DND-41 (cell line): ENCODE results near the gene DENND4B.

Experiments
- ATAC-seq: fragments of 200-7000 bp; cut with Tn5 transposase; 3 replicates; pipeline ENCODE4 v1.9.1; 2021; ENCODE audit warnings: low read depth; ENCODE audit not compliant: insufficient read depth
- DNase-seq: peaks from one replicate; pipeline ENCODE4 v3.0.0-alpha.2; 2020
- H2AFZ ChIP-seq: 2 replicates; pipeline ENCODE4 v1.6.0; 2012; ENCODE audit warnings: low read depth, low read length
- H3K27ac ChIP-seq: 2 replicates; pipeline ENCODE4 v1.5.1; 2012; ENCODE audit warnings: low read length, inconsistent platforms
- H3K27me3 ChIP-seq: fragments of 200-600 bp; sonication (generic); 2 replicates; pipeline ENCODE4 v1.6.0; 2012; ENCODE audit warnings: low read length, mild to moderate bottlenecking, inconsistent platforms; ENCODE audit not compliant: insufficient read depth, poor library complexity
- H3K36me3 ChIP-seq: 2 replicates; pipeline ENCODE4 v1.5.1; 2012; ENCODE audit warnings: low read length, inconsistent platforms; ENCODE audit not compliant: insufficient read depth
- H3K4me1 ChIP-seq: 2 replicates; pipeline ENCODE4 v1.5.1; 2012; ENCODE audit warnings: mild to moderate bottlenecking, low read length; ENCODE audit not compliant: insufficient read depth
- H3K4me2 ChIP-seq: 2 replicates; pipeline ENCODE4 v1.6.0; 2012; ENCODE audit warnings: mild to moderate bottlenecking, moderate library complexity, low read length, inconsistent platforms; ENCODE audit not compliant: insufficient read depth
- H3K4me3 ChIP-seq, 2 experiments: fragments of 200-600 bp in 1 of 2; shearing (Covaris generic) in 1 of 2; 2 replicates each; pipeline ENCODE4 v1.5.1; 2012 to 2016; ENCODE audit warnings: inconsistent platforms in 2 of 2, low read length in 2 of 2, mild to moderate bottlenecking in 2 of 2, low read depth in 1 of 2, moderate library complexity in 1 of 2
- H3K79me2 ChIP-seq: 2 replicates; pipeline ENCODE4 v1.6.0; 2012; ENCODE audit warnings: low read length, inconsistent platforms; ENCODE audit not compliant: insufficient read depth
- H3K9ac ChIP-seq: 2 replicates; pipeline ENCODE4 v1.6.0; 2012; ENCODE audit warnings: low read depth, mild to moderate bottlenecking, inconsistent platforms, low read length, moderate library complexity
- H3K9me3 ChIP-seq: 2 replicates; pipeline ENCODE4 v1.5.1; 2012; ENCODE audit warnings: low read length, moderate library complexity, mild to moderate bottlenecking, inconsistent platforms; ENCODE audit not compliant: insufficient read depth, severe bottlenecking
- H4K20me1 ChIP-seq: 2 replicates; pipeline ENCODE4 v1.6.0; 2012; ENCODE audit warnings: low read length; ENCODE audit not compliant: insufficient read depth
- CTCF ChIP-seq: IDR thresholded peaks from 2 replicates; pipeline ENCODE4 v1.5.1; 2012; ENCODE audit warnings: borderline replicate concordance, low read length, moderate library complexity, mild to moderate bottlenecking; ENCODE audit not compliant: poor library complexity, severe bottlenecking; ENCODE audit errors: extremely low read depth
- EZH2 ChIP-seq: IDR thresholded peaks from 3 replicates; pipeline ENCODE4 v1.6.1; 2012; ENCODE audit warnings: borderline replicate concordance, low read depth, mild to moderate bottlenecking, moderate library complexity, low read length, inconsistent platforms; ENCODE audit not compliant: severe bottlenecking

Gene DENND4B

DNA sequence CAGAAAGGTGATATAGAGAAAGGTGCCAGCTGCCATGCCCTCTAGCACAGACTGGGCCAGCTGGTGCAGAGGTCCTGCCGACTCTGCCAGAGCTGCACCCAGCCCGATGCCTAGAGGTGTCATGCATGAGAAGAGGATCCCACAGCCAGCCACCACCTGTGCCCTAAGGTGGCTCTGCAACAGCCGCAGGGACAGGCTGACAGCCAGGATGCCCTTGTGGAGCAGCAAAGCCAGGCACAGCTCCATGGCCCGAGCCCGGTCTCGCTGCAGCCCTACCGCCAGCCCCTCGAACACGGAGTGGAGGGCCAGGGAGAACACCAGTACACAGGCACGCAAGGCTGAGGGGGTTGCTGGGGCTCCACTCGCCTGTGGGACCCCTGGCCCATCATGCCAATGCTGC lies 13.7 kb upstream of the DENND4B start:
- H2AFZ ChIP-seq = no peak overlapping the region
- no peak for DNase-seq
- H4K20me1 ChIP-seq = peaks cover 28% of the 10 kb centered on the region
- H3K79me2 ChIP-seq = peaks cover 74% of the 10 kb centered on the region
- H3K36me3 ChIP-seq = peaks cover 32% of the 10 kb centered on the region
- no peak for TF ChIP-seq CTCF
- no peak for TF ChIP-seq EZH2
- peaks cover 71% of the 10 kb centered on the region for H3K4me1 ChIP-seq
- H3K4me2 ChIP-seq = no peak overlapping the region
- no peak overlapping the region for H3K4me3 ChIP-seq
- no peak for ATAC-seq
- no peak overlapping the region for H3K27ac ChIP-seq
- H3K9me3 ChIP-seq = no peaks in the 10 kb centered on the region
- no peaks in the 10 kb centered on the region for H3K27me3 ChIP-seq
- H3K9ac ChIP-seq = no peak overlapping the region

DNA sequence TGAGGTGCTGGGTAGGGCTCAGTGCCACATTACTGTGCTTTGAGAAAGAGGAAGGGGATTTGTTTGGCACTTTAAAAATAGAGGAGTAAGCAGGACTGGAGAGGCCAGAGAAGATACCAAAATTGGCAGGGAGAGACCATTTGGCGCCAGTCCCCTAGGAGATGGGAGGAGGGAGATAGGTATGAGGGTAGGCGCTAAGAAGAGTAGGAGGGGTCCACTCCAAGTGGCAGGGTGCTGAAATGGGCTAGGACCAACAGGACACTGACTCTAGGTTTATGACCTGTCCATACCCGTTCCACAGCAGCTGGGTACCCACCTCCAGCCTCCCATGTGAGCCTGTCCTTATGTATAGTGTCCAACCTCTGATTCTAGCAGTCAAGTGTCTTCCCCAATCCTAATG lies 12.9 kb upstream of the DENND4B start:
- DNase-seq (no peak), ATAC-seq (no peak)
- no peak overlapping the region for H3K4me2 ChIP-seq
- peaks cover 35% of the 10 kb centered on the region for H4K20me1 ChIP-seq
- TF ChIP-seq CTCF (no peak), EZH2 (no peak)
- H3K36me3 ChIP-seq = peaks cover 38% of the 10 kb centered on the region
- no peak overlapping the region for H2AFZ ChIP-seq
- no peak overlapping the region for H3K9ac ChIP-seq
- peaks cover 67% of the 10 kb centered on the region for H3K4me1 ChIP-seq
- H3K4me3 ChIP-seq = no peak overlapping the region
- H3K9me3 ChIP-seq = no peaks in the 10 kb centered on the region
- no peak overlapping the region for H3K27ac ChIP-seq
- no peaks in the 10 kb centered on the region for H3K27me3 ChIP-seq
- H3K79me2 ChIP-seq = peaks cover 79% of the 10 kb centered on the region

DNA sequence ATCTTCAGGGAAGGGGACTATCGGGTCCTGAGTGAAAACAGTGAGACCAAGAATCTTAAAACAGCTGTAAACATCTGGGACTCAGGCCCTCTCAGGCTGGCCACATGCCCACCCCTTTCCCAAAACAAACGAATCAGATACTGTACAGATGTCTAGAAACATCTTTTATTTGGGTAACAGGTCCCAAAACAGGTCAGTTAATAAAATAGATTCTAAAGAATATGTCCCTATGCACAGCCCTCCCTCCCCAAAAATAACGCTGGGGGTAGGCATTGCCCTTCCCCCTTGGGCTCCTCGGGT lies 12.4 kb upstream of the DENND4B start:
- Histone ChIP-seq H3K36me3 (peaks cover 43% of the 10 kb centered on the region), H3K4me2 (peak overlapping the region; percentile 72), H3K27ac (peak overlapping the region; percentile 70), H3K4me1 (peaks cover 62% of the 10 kb centered on the region), H3K79me2 (peaks cover 79% of the 10 kb centered on the region), H3K9me3 (no peaks in the 10 kb centered on the region), H3K4me3 (peak overlapping the region in 1 of 2 experiments; percentile 100; a peak in 2 of 4 replicates), H3K9ac (peak overlapping the region; percentile 39), H2AFZ (peak overlapping the region; percentile 64; the same call in 1 of the 2 replicates), H4K20me1 (peaks cover 40% of the 10 kb centered on the region), H3K27me3 (no peaks in the 10 kb centered on the region)
- DNase-seq = no peak
- ATAC-seq = no peak
- TF ChIP-seq CTCF = no peak
- TF ChIP-seq EZH2 = no peak
